GM12891 (cell line): ENCODE results near the gene C1QTNF12. TPM values are rescaled to one million over a fixed set of nuclear protein-coding genes. Genes with fewer than 3 reads are reported as not detected.

Experiments
- DNase-seq: peaks from one replicate; pipeline ENCODE4 v3.0.0; 2011; ENCODE audit warnings: low spot score; ENCODE audit not compliant: insufficient read length
- FAIRE-seq: peaks from 2 replicates; lab custom pipeline; 2011; peaks lifted over from hg19 to GRCh38; lab: Jason Lieb, UNC
- PAX5 ChIP-seq: IDR thresholded peaks from 2 replicates; pipeline ENCODE4 v1.6.1; 2011; ENCODE audit warnings: low read length, moderate library complexity, mild to moderate bottlenecking; ENCODE audit not compliant: insufficient read depth, severe bottlenecking
- POLR2A ChIP-seq: IDR thresholded peaks from 2 replicates; pipeline ENCODE4 v1.6.1; 2011; ENCODE audit warnings: low read depth, low read length, control low read depth
- POLR2AphosphoS5 ChIP-seq: IDR thresholded peaks from 2 replicates; pipeline ENCODE4 v1.6.1; 2011; ENCODE audit warnings: low read depth, low read length, control low read depth
- POU2F2 ChIP-seq: IDR thresholded peaks from 2 replicates; pipeline ENCODE4 v1.6.1; 2011; ENCODE audit warnings: low read depth, mild to moderate bottlenecking, control low read depth, low read length, moderate library complexity
- SPI1 ChIP-seq: IDR thresholded peaks from 2 replicates; pipeline ENCODE4 v1.6.1; 2011; ENCODE audit warnings: low read depth, low read length, control low read depth
- TAF1 ChIP-seq: IDR thresholded peaks from 2 replicates; pipeline ENCODE4 v1.6.1; 2011; ENCODE audit warnings: low read depth, low read length, control low read depth
- polyA plus RNA-seq: library from polyadenylated mRNA; unstranded; fragments of >200 nt; gene quantifications from one replicate; pipeline ENCODE4 v1.2.1, GENCODE V29; 2012; ENCODE audit warnings: low read depth, missing spikeins, inconsistent platforms; ENCODE audit not compliant: missing spikeins

The C1QTNF12 gene
- 0.81 TPM for polyA plus RNA-seq

DNA sequence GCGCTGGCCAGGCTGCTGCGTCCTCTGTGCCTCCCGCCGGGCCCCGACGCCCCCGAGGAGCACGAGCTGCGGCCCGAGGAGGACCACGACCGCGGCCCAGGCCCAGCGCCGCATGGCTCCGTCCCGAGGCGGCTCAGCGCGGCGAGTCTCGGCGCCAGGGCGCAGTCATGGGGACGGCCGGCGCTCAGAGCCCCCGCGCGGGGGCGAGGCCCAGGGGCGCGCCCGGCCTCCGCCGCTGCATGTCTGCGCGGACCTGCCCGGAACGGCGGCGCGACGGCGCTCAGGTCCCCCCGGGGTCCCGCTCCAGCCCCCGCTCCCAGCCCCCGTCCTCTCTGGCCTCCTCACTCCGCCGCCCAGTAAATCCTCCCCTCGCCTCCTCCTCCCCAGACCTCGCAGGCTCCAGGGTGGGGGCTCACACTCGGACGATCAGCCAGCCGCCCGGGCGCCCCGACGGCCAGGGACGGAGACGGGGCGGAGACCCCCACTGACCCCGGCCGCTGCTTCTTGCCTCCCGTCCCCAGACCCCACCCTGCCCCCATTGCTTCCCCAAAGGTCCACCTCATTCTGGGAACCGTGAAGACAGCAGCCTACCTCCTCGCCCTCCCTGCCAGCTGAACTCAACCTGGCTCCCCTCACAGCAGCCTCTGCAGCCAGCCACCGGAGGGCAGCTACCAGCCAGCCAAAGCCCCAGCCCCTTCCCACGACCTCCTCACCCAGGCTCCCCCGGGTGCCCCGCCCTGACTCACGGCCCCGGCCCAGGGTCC lies at the start of gene C1QTNF12:
C1QTNF12 (minus strand) TSS at position 146 of the 764 bp plus-strand sequence; CDS start at position 114, 32 bp downstream.
- FAIRE-seq (no peak), DNase-seq (no peak)
- TF ChIP-seq SPI1 = no peak
- no peak for TF ChIP-seq PAX5
- TF ChIP-seq POU2F2 = no peak
- TF ChIP-seq POLR2A = no peak
- no peak for TF ChIP-seq TAF1
- TF ChIP-seq POLR2AphosphoS5 = no peak

- FAIRE-seq = no peak
- TF ChIP-seq POLR2AphosphoS5 (no peak), PAX5 (no peak), TAF1 (no peak), POLR2A (no peak), POU2F2 (no peak), SPI1 (no peak)
Measured at GRCh38 chr1:1295154-1295923, 48.8 kb upstream of the C1QTNF12 start.

DNA sequence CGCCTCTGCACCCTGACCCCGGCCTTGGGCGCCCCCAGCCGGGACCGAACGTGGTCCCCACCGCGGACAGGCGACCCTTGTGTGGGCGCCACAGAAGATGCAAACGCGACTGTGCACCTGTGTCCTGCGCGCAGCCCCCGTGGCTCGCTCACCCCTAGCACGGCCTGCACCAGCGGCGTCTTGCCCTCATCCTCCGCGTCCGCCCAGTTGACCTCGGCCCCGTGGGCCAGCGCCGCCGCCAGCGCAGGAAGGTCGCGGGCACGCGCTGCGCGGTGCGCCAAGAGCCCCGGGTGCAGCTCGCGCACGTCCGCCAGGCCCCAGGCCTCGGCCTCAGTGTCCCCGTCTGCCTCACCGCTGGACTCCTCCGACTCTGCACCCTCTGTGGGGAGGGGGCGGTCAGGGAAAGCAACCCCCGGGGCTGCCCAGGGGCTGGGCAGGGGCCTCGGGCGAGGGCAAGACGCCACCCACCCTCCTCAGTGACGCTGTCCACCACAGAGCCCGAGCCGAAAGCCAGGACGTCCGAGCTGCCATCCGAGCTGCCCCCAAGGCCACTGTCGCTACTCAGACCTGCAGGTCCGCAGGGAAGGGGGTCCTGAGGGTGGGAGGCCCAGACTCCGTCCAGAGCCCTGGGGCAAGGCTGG lies 47.8 kb upstream of the C1QTNF12 start:
- TF ChIP-seq TAF1 = no peak
- TF ChIP-seq POLR2A = no peak
- no peak for TF ChIP-seq POLR2AphosphoS5
- TF ChIP-seq PAX5 = no peak
- TF ChIP-seq SPI1 = no peak
- TF ChIP-seq POU2F2 = no peak
- DNase-seq = no peak
- FAIRE-seq = no peak

More at GRCh38 chr1:1295154-1295923, 48.8 kb upstream of the C1QTNF12 start:
- no peak for DNase-seq

DNA sequence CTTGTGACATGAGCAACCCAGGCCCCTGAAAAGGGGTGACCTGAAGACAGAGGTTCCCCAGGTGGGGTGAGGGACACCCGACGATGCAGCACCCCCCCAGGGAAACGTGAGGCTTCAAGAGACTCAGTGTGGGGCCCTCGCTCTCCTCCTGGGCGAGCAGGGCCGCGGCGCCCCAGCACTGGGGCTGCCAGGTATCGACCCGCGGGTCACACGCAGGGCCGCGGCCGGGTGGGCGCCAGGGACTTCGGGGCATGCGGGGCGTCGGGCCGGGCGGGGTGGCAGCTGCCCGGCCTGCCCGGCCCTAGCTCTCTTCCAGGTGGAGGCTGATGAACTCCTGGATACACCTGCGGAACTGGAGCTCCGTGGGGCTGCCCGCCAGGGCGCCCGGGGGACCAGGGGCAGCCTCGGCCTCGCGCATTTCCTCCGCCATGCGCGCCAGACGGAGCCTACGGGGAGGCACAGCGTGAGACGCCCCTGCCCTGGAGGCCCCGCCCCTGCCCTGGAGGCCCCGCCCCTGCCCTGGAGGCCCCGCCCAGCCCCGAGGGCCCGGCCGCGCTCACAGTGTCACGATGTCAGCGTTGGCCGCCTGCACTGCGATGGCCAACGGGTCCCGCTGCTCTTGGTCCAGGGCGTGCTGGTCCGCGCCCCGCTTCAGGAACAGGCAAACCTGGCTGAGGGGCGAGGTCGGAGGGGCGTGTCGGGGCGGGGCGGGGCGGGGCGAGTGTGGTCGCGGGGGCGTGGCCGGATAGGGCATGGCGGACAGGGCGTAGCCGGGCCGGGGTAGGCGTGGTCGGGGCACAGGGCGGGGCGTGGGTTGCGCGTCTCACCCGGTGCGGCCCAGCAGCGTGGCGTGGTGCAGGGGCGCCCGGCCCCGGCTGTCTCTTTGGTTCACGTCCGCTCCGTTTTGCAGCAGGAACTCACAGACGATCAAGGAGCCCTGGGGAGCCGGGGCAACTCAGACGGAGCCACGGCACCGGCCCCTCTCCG lies 47.0 kb upstream of the C1QTNF12 start:
- TF ChIP-seq TAF1 = no peak
- TF ChIP-seq POLR2A = no peak
- TF ChIP-seq SPI1 = no peak
- TF ChIP-seq POLR2AphosphoS5 = no peak
- TF ChIP-seq POU2F2 = no peak
- no peak for TF ChIP-seq PAX5
- FAIRE-seq (no peak), DNase-seq (no peak)

DNA sequence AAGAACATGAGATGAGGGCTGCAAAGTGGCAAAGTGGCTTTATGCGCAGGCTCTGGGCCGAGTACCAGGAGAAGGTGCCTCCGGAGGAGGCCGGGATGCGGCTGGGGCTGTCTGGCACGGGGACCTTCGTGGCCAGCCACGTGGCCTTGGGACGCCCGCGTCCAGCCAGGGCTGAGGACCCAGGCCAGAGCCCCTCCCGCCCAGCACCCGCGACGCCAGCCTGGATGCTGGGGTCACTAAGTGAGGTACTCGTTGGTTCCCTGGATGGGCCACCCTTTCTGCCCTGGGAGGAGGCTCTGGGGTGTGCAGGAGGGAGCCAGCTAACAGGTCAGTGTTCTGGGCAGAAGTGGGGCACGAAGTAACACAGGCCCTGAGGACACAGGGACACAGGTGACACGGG lies 46.3 kb upstream of the C1QTNF12 start:
- no peak for FAIRE-seq
- DNase-seq = no peak
- TF ChIP-seq TAF1 (no peak), SPI1 (no peak), POLR2A (no peak), PAX5 (no peak), POLR2AphosphoS5 (no peak)

- no peak for FAIRE-seq
- TF ChIP-seq POLR2AphosphoS5 = no peak
- no peak for TF ChIP-seq SPI1
- TF ChIP-seq POLR2A = no peak
- TF ChIP-seq POU2F2 = no peak
- TF ChIP-seq TAF1 = no peak
- no peak for TF ChIP-seq PAX5
- DNase-seq = no peak
Measured at GRCh38 chr1:1292442-1292779, 45.9 kb upstream of the C1QTNF12 start.

- peak; percentile 95 for FAIRE-seq
- peak; percentile 96 for DNase-seq
- TF ChIP-seq POLR2A = 0 out of 2 replicates have a peak, but pooled peaks have one; percentile 20
- no peak for TF ChIP-seq TAF1
- no peak for TF ChIP-seq POLR2AphosphoS5
Measured at GRCh38 chr1:1291548-1292441, 45.3 kb upstream of the C1QTNF12 start.

- no peak for FAIRE-seq
- no peak for TF ChIP-seq TAF1
- TF ChIP-seq PAX5 = no peak
- no peak for TF ChIP-seq SPI1
- no peak for TF ChIP-seq POU2F2
- no peak for TF ChIP-seq POLR2AphosphoS5
- TF ChIP-seq POLR2A = no peak
- no peak for DNase-seq
Measured at GRCh38 chr1:1291023-1291528, 44.6 kb upstream of the C1QTNF12 start.
